H1 (cell line): ENCODE results near the gene HMOX2. TPM values are rescaled to one million over a fixed set of nuclear protein-coding genes. Genes with fewer than 3 reads are reported as not detected.

Experiments
- E2F6 ChIP-seq: IDR thresholded peaks from 2 replicates; pipeline ENCODE4 v1.6.1; 2012; ENCODE audit warnings: inconsistent platforms
- KDM4A ChIP-seq: IDR thresholded peaks from one replicate; pipeline ENCODE4 v1.7.1; 2012; ENCODE audit warnings: low read depth, mild to moderate bottlenecking, moderate library complexity, low read length, inconsistent platforms; ENCODE audit not compliant: severe bottlenecking
- NANOG ChIP-seq: IDR thresholded peaks from 2 replicates; pipeline ENCODE4 v1.6.1; 2011; ENCODE audit warnings: low read length, low read depth, mild to moderate bottlenecking, inconsistent platforms; ENCODE audit not compliant: insufficient read depth, poor library complexity, severe bottlenecking
- NRF1 ChIP-seq: IDR thresholded peaks from 2 replicates; pipeline ENCODE4 v1.6.1; 2011; ENCODE audit warnings: mild to moderate bottlenecking, low read depth, low read length, improper control_type of control experiment
- RAD21 ChIP-seq, 2 experiments: IDR thresholded peaks in 1 of 2; conservative IDR thresholded peaks in 1 of 2; 2 replicates each; pipeline ENCODE4 v1.6.1; 2011; ENCODE audit warnings: low read depth in 2 of 2, low read length in 2 of 2, improper control_type of control experiment in 1 of 2, inconsistent platforms in 1 of 2, mild to moderate bottlenecking in 1 of 2, moderate library complexity in 1 of 2
- RXRA ChIP-seq: IDR thresholded peaks from 2 replicates; pipeline ENCODE4 v1.6.1; 2011; ENCODE audit warnings: low read depth, mild to moderate bottlenecking, low read length, moderate library complexity; ENCODE audit not compliant: insufficient read depth
- SIN3A ChIP-seq, 2 experiments: IDR thresholded peaks in 1 of 2; conservative IDR thresholded peaks in 1 of 2; 2 replicates each; pipeline ENCODE4 v1.6.1; 2011 to 2012; ENCODE audit warnings: low read length in 2 of 2, improper control_type of control experiment in 1 of 2, low read depth in 1 of 2, mild to moderate bottlenecking in 1 of 2
- SP1 ChIP-seq: IDR thresholded peaks from 2 replicates; pipeline ENCODE4 v1.6.1; 2011; ENCODE audit warnings: low read depth, low read length
- polyA plus RNA-seq, 7 experiments: library from polyadenylated mRNA; depleted of rRNA in 3 of 7; stranded (reverse) in 5 of 7; unstranded in 2 of 7; fragments of >200 nt in 5 of 7; fragments of 200-250 nt in 2 of 7; gene quantifications; 1 replicate in 5 of 7; 2 replicates in 1 of 7; 4 replicates in 1 of 7; pipeline versions ENCODE4 v1.2.1 to v1.2.3, GENCODE V29; 2011 to 2013; ENCODE audit warnings: missing spikeins in 2 of 7, mixed read lengths in 2 of 7
- total RNA-seq: library from RNA; stranded (reverse); fragmentation: NEBNext Ultra II Directional; extraction: Animal tissue kit (Norgen Biotek cat#: 25700); gene quantifications from 2 replicates; pipeline ENCODE4 v1.2.1, GENCODE V29; 2021
- TF ChIP-seq, protein P1 (sequence below): fragments of 300-600 bp; sonication (generic); IDR thresholded peaks from 2 replicates; pipeline ENCODE4 v1.7.1; 2012; ENCODE audit warnings: low read length, moderate library complexity, mild to moderate bottlenecking, inconsistent platforms; ENCODE audit not compliant: insufficient replicate concordance
- TF ChIP-seq, protein P2 (sequence below): IDR thresholded peaks from 2 replicates; pipeline ENCODE4 v1.6.1; 2012; ENCODE audit warnings: inconsistent platforms

Gene HMOX2
- total and polyA plus RNA-seq, 2 of the 8 experiments (the other 6 are each of a cell fraction or from before 2014, with no cell fraction given): 36.5 to 48.4 TPM

- TF ChIP-seq, protein P1, sequence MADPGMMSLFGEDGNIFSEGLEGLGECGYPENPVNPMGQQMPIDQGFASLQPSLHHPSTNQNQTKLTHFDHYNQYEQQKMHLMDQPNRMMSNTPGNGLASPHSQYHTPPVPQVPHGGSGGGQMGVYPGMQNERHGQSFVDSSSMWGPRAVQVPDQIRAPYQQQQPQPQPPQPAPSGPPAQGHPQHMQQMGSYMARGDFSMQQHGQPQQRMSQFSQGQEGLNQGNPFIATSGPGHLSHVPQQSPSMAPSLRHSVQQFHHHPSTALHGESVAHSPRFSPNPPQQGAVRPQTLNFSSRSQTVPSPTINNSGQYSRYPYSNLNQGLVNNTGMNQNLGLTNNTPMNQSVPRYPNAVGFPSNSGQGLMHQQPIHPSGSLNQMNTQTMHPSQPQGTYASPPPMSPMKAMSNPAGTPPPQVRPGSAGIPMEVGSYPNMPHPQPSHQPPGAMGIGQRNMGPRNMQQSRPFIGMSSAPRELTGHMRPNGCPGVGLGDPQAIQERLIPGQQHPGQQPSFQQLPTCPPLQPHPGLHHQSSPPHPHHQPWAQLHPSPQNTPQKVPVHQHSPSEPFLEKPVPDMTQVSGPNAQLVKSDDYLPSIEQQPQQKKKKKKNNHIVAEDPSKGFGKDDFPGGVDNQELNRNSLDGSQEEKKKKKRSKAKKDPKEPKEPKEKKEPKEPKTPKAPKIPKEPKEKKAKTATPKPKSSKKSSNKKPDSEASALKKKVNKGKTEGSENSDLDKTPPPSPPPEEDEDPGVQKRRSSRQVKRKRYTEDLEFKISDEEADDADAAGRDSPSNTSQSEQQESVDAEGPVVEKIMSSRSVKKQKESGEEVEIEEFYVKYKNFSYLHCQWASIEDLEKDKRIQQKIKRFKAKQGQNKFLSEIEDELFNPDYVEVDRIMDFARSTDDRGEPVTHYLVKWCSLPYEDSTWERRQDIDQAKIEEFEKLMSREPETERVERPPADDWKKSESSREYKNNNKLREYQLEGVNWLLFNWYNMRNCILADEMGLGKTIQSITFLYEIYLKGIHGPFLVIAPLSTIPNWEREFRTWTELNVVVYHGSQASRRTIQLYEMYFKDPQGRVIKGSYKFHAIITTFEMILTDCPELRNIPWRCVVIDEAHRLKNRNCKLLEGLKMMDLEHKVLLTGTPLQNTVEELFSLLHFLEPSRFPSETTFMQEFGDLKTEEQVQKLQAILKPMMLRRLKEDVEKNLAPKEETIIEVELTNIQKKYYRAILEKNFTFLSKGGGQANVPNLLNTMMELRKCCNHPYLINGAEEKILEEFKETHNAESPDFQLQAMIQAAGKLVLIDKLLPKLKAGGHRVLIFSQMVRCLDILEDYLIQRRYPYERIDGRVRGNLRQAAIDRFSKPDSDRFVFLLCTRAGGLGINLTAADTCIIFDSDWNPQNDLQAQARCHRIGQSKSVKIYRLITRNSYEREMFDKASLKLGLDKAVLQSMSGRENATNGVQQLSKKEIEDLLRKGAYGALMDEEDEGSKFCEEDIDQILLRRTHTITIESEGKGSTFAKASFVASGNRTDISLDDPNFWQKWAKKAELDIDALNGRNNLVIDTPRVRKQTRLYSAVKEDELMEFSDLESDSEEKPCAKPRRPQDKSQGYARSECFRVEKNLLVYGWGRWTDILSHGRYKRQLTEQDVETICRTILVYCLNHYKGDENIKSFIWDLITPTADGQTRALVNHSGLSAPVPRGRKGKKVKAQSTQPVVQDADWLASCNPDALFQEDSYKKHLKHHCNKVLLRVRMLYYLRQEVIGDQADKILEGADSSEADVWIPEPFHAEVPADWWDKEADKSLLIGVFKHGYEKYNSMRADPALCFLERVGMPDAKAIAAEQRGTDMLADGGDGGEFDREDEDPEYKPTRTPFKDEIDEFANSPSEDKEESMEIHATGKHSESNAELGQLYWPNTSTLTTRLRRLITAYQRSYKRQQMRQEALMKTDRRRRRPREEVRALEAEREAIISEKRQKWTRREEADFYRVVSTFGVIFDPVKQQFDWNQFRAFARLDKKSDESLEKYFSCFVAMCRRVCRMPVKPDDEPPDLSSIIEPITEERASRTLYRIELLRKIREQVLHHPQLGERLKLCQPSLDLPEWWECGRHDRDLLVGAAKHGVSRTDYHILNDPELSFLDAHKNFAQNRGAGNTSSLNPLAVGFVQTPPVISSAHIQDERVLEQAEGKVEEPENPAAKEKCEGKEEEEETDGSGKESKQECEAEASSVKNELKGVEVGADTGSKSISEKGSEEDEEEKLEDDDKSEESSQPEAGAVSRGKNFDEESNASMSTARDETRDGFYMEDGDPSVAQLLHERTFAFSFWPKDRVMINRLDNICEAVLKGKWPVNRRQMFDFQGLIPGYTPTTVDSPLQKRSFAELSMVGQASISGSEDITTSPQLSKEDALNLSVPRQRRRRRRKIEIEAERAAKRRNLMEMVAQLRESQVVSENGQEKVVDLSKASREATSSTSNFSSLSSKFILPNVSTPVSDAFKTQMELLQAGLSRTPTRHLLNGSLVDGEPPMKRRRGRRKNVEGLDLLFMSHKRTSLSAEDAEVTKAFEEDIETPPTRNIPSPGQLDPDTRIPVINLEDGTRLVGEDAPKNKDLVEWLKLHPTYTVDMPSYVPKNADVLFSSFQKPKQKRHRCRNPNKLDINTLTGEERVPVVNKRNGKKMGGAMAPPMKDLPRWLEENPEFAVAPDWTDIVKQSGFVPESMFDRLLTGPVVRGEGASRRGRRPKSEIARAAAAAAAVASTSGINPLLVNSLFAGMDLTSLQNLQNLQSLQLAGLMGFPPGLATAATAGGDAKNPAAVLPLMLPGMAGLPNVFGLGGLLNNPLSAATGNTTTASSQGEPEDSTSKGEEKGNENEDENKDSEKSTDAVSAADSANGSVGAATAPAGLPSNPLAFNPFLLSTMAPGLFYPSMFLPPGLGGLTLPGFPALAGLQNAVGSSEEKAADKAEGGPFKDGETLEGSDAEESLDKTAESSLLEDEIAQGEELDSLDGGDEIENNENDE: no peak
- TF ChIP-seq E2F6 (no peak), KDM4A (no peak), NANOG (no peak), RXRA (no peak), NRF1 (no peak), RAD21 (IDR thresholded peaks at IDR 0.05 in 1 of 2, conservative IDR thresholded peaks at IDR 0.05 in 1 of 2; ENCODE audit: low read depth in 2 of 2, low read length in 2 of 2) (no peak), SP1 (no peak), SIN3A (conservative IDR thresholded peaks at IDR 0.05 in 1 of 2, IDR thresholded peaks at IDR 0.05 in 1 of 2; ENCODE audit: low read depth in 1 of 2, low read length in 2 of 2) (no peak)
- TF ChIP-seq, protein P2, sequence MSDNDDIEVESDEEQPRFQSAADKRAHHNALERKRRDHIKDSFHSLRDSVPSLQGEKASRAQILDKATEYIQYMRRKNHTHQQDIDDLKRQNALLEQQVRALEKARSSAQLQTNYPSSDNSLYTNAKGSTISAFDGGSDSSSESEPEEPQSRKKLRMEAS: no peak
These were observed 4.3 kb upstream of the HMOX2 start (continued) for GRCh38 chr16:4471869-4472268.
